Frontal cortex (tissue), 4 donors: ENCODE data around the gene MST1. TPM values are rescaled to one million over a fixed set of nuclear protein-coding genes. Genes with fewer than 3 reads are reported as not detected.

Source experiments
- DNase-seq, 2 donors: peaks; one replicate each; pipeline ENCODE4 v3.0.0; 2012; ENCODE audit warnings: low spot score in 2 of 2
- FAIRE-seq: peaks from 2 replicates; lab custom pipeline; 2012; peaks lifted over from hg19 to GRCh38; lab: Jason Lieb, UNC
- total RNA-seq: library from RNA; depleted of rRNA; stranded (reverse); fragments of >200 nt; gene quantifications from one replicate; pipeline ENCODE4 v1.2.3, GENCODE V29; 2014
- donor health status: control.
- donor health status: control.
- donor health status: control.

The MST1 gene
- total RNA-seq, 1 donor from 2014 or later, result 6.9 TPM

DNA sequence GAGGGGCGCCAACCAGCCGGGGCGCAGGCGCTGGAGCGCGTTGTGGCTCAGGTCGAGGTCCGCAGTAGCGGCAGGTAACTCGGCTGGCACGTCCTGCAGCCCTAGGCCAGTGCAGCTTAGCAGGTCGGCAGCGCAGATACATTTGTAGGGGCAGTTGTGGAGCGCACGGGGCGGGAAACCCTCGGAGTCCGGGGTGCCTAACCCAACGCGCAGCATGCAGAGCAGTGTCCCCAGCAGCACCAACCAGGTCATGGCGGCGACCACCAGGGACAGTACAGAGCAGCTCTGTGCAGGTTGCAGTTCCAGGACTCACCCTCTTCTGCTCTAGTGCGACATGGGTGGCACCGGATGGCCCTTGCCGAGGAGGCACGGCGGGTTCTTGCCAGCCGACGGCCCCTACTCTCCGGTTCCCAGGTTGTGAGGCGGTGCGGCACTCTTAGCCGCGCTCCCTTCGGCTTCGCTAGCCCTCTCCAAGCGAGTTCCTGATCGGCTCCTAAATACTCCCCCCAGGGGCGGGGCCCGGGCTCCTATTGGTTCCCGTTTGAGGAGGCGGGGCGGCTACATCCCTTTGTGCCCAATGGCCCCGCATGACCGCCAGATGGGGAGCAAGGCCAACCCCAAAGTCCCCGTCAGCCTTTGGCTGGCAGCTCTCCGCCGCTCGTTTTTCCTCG is 30.1 kb upstream of the MST1 start, which contains the start of gene AMIGO3:
Gene AMIGO3 (minus strand): TSS at position 471 of the 671 bp plus-strand sequence. CDS start 219 bp downstream, at position 252.
- DNase-seq (peak; percentile 97 to 99), FAIRE-seq (peak; percentile 26)

GRCh38 chr3:49718858-49719213 is 29.6 kb upstream of the MST1 start:
- FAIRE-seq, result no peak
- no peak for DNase-seq

DNA sequence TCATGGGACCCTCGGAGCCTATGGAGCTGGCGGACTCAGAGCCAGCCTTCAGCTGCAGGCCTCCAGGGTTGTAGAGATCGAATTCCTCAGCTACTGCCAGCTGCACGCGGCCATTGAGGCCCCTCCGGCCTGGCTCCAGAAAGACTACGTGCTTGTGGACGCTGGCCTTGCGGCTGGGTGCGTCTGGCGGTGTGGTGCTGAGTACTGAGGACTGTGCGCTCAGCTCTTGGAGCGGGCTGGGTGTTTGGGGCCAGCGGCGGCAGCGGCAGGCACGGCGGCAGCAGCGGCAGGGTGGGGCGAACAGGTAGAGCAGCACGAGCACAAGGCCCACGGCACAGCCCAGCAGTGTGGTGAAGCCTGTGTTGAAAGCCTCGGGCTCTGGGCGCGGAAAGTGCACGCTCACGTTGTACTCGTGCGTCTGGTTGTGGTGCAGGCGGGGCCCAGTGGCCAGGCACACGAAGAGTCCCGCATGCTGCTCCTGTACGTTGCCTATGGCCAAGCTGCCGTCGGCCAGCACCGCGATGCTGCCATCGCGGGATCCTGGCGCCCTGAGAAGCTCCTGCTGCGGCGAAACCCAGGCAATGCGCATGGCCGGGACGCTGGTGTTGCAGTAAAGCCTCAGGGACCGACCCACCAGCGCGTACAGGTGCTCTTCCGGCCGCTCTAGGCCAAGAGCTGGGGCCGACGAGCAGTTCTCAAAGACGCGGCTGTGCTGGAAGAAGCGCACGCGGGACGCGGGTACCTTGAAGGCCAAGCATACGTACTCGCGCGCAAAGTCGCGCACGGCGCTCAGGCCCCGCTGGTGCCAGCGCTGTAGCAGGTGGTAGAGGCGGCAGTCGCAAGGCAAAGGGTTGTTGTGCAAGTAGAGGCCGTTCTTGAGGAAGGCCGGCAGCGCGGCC is 28.9 kb upstream of the MST1 start:
- no peak for FAIRE-seq
- peak in 1 of 2 donors; percentile 12 for DNase-seq

- DNase-seq (peak in 1 of 2 donors; percentile 10), FAIRE-seq (no peak)
Observed at GRCh38 chr3:49717211-49717958, 28.1 kb upstream of the MST1 start.

DNA sequence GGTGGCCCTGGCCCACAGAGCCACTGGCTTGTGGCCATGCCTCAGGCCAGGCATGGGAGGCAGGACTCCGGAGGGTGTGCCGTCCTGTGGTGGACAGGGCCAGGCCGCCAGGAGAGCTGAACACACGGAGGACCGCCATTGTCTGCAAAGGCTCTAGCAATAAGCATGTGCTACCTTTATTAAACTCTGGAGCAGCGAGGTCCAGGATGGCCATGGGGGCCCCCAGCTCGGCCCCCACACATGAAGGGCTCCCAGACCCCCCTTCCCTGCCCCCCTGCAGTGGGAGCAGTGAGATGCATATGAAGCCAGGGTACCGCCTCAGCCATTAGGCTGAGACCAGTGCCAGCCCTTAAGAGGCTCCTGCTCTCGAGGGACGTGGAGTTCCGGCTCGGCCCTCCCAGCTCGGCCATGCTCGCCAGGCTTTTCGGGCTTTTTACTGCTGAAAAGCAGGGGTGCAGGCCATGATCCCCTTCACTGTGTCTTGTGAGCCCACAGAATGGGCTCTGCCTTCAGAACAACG is 27.5 kb upstream of the MST1 start:
- peak in 1 of 2 donors; percentile 3 for DNase-seq
- no peak for FAIRE-seq

DNA sequence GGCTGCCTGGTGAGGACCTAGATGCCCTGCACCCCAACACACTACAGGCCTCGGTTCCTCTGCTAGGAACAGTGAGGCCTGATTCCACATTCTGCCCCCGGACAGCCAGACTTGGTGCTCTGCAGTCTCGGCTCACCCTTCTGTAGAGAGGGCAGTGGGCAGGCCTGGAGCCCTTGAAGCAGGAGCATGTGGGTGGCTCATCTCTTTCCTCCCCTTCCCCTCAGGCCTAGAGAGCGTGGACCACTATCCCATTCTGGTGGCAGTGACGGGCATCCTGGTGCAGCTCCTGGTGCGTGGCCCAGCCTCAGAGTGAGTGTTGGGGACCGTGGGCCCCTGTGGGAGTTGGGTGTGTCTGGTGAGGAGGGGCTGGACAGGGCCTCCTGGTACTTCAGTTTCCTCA is 26.9 kb upstream of the MST1 start:
- DNase-seq, result peak in 1 of 2 donors; percentile 2
- FAIRE-seq, result no peak

DNA sequence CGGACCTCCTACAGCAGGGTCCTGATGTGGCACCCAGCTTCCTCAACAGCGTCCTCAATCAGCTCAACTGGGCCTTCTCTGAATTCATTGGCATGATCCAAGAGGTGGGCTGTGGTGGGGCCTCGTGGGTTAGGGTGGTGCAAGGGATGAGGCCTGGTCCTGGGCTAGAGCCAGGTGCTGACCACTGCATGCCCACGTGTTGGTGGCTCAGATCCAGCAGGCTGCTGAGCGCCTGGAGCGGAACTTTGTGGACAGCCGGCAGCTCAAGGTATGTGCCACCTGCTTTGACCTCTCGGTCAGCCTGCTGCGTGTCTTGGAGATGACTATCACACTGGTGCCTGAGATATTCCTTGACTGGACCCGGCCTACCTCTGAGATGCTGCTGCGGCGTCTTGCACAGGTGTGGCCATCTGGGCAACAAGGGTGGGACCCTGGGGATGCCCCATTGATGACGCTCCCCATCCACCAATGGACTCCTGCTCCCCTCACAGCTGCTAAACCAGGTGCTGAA is 26.4 kb upstream of the MST1 start:
- FAIRE-seq (no peak), DNase-seq (no peak)

DNA sequence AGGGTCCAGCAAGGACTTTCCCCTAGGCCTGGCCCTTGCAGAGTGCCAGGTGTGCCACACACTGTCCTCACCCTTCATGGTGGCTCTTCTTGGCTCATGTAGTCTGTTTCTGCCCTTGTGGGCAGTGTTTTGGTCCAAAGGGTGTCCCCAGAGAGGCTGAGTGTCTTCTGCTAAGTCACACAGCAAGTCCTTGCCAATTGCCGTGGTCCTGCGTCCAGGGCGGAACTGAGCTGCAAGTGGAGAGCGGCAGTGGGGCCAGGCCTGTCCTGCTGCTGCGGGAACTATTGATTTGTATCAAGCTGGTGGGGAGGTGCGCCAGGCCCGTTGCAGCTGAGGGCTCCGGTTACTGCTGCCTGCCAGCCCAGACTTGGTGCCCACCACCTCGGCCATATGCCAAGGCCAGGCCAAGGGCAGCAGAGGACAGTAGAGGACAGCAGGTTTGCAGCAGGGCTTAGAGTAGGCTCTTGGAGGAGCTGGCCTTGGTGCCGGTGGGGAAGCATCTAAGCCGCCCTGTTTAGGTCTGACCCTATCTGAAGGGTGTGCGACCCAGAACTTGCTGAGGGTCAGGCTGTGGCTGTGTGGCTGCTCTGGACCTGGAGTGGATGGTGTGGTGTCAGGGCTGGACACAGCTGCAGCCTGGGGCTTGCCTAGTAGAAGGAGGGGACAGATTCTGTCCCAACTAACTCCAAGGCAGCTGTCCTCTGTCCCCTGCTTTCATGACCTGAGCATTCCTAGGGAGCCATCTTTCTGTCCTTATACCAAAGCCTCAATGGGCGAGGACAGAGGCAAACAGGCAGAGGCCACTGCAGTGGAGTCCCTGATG is 25.7 kb upstream of the MST1 start:
- no peak for DNase-seq
- FAIRE-seq, result no peak

DNA sequence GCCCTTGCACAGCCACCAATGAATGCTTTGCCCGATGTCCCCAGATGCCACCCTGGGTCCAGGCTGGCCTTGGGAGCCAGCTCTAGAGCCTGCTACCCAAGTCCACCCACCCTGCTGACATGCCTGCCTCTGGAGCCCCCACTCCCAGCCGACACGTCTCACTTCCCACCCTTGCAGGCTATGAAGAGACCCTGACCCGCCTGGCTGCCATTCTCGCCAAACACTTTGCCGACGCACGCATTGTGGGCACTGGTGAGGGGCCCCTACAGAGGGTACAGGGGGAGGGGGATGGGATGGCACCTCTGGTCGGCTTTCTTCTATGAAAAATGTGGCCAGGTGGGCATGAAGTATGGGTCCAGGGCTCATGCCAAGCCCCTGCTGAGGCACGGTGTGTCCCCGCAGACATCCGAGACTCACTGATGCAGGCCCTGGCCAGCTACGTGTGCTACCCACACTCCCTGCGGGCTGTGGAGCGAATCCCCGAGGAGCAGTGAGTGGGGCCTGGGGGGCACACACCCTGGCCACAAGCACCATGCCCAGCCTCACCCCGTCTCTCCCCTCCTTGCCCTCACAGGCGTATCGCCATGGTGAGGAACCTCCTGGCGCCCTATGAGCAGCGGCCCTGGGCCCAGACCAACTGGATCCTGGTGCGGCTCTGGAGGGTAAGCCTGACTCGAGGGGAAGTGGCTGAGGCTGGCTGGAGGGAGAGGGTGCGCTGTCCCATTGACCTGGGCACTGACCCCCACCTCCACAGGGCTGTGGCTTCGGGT is 24.2 kb upstream of the MST1 start:
- no peak for FAIRE-seq

DNA sequence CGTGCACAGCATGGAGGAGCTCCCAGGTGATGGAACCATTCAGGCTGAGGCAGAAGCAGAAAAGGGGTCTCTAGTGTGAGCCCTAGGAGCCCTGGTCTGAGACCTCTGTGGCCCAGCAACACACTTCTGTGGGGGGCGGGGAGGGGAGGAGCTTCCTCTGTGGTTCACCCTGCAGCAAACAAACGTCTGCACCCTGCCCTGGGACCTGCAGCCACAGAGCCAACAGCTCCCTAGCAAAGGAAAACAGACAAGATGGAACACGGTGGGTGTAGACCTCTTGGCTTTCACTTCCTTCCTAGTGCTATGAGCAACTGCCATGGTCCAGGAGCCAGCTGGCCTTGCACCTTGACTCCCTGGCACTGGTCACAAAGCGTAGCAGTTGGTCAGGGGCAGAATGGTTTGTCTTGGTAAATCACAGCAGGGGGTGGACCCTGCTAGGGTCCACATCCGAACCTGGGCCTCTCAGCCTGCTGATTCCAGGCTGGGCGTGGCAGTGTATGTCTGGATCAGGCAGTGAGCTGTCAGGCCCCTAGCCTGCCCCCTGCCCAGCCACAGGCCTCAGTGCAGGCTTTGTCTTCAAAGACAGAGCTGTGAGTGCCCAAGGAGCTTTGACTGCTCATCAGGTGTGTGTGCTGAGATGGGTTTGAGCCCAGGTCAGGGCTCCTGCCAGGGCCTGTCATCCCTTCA is 23.5 kb upstream of the MST1 start:
- FAIRE-seq, result no peak
- no peak for DNase-seq

More for the DNA sequence above, 24.2 kb upstream of the MST1 start:
- no peak for DNase-seq

- FAIRE-seq (no peak), DNase-seq (no peak)
Observed at GRCh38 chr3:49712166-49712565, 22.9 kb upstream of the MST1 start.

GRCh38 chr3:49711489-49711888 is 22.2 kb upstream of the MST1 start:
- FAIRE-seq, result no peak
- no peak for DNase-seq

- DNase-seq (no peak), FAIRE-seq (no peak)
Observed at GRCh38 chr3:49709852-49710251, 20.6 kb upstream of the MST1 start.

GRCh38 chr3:49707113-49707480 is 17.8 kb upstream of the MST1 start:
- DNase-seq (no peak), FAIRE-seq (no peak)

DNA sequence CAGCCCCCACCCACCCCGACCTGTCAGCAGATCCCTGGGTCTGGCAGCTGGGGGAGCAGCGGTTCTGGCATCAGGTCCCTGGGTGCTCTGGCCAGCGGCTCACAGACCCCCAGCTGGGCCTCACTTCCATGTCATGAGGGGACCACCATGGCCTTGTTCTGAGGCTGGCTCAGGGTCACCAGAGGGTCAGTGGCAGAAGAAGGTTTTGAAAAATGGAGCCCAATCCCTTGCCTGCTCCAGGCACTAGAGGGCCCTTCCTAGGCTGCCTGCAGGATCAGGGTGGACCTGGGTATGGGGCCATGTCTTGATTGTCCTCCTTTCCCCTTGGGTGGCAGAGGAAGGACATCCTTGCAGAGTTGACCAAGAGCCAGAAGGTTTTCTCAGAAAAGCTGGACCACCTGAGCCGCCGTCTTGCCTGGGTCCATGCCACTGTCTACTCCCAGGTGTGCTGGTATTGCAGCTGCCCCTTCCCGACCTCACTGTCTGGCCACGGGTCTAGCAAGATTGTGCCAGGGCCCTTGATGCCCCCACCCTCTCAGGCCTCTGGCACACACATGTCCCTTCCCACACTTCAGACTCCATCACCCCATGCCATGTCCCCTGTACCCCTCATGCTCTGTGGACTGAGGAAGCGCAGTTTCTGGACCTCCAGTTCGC is 17.3 kb upstream of the MST1 start:
- FAIRE-seq, result no peak
- no peak for DNase-seq

GRCh38 chr3:49705390-49705960 is 16.2 kb upstream of the MST1 start:
- DNase-seq (no peak), FAIRE-seq (no peak)

DNA sequence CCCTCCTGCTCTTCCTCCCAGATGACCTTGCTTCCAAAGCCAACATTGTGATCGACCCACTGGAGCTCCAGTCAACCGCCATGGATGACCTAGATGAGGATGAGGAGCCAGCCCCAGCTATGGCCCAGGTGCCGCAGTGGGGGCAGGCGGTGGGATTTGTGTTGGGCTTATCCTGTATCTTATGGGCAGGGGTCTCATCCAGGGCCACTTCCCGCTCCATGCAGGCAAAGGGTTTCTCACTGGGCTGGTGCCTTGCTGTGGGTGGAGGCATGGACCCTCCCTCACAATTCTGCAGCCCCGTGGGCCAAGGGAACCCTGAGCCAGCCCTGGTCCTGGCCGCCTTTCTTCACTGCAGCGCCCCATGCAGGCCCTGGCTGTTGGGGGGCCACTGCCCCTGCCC is 15.4 kb upstream of the MST1 start:
- FAIRE-seq, result no peak
- no peak for DNase-seq
